Prostate gland (tissue), 2 donors: ENCODE results near the gene FMN1.

ENCODE experiments used
- POLR2A ChIP-seq: fragments of 450-650 bp; IDR thresholded peaks from one replicate; pipeline ENCODE4 v1.6.1; 2016; ENCODE audit warnings: antibody characterized with exemption, mild to moderate bottlenecking
- TF ChIP-seq, protein P1 (sequence below), 4 experiments: fragments of 200-600 bp in 2 of 4; fragments of 450-650 bp in 2 of 4; sonication (generic) in 2 of 4; IDR thresholded peaks; 1 replicate in 3 of 4; 2 replicates in 1 of 4; pipeline ENCODE4 v1.5.1; 2016 to 2019; ENCODE audit warnings: antibody characterized with exemption in 4 of 4, mild to moderate bottlenecking in 2 of 4, moderate library complexity in 2 of 4

DNA sequence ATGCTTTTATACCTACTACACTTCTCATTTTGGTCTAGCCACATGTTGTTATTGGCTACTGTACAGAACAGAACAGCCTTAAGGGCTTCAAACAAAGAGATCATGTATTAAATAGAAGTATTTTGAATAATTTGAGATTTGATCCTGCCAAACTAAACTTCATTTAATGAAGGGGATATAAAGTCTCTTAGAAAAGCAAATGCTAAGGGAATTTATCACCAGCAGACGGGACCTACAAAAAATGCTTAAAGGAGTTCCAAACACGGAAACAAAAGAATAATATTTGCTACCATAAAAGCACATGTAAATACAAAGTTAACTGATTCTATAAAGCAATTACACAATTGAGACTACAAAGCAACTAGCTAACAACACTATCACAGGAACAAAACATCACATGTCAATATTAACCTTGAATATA is 23.6 kb upstream of the FMN1 start:
- TF ChIP-seq, protein P1, sequence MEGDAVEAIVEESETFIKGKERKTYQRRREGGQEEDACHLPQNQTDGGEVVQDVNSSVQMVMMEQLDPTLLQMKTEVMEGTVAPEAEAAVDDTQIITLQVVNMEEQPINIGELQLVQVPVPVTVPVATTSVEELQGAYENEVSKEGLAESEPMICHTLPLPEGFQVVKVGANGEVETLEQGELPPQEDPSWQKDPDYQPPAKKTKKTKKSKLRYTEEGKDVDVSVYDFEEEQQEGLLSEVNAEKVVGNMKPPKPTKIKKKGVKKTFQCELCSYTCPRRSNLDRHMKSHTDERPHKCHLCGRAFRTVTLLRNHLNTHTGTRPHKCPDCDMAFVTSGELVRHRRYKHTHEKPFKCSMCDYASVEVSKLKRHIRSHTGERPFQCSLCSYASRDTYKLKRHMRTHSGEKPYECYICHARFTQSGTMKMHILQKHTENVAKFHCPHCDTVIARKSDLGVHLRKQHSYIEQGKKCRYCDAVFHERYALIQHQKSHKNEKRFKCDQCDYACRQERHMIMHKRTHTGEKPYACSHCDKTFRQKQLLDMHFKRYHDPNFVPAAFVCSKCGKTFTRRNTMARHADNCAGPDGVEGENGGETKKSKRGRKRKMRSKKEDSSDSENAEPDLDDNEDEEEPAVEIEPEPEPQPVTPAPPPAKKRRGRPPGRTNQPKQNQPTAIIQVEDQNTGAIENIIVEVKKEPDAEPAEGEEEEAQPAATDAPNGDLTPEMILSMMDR (IDR thresholded peaks at IDR 0.05): no peak
- no peak for TF ChIP-seq POLR2A
